Endothelial cell of umbilical vein (primary cell): ENCODE results near the gene FAM200A. TPM values are rescaled to one million over a fixed set of nuclear protein-coding genes. Genes with fewer than 3 reads are reported as not detected.
"Not testable (repeated sequence)": the region's sequence is repeated elsewhere in the genome, so short reads cannot be mapped to it uniquely, and the experiment has no call there.

Source experiments
- BruUV-seq: library from RNA; stranded (reverse); fragments of 400-500 nt; replicated peaks from 2 replicates; lab custom pipeline; 2021; lab: Mats Ljungman, UMichigan
- CTCF ChIA-PET: fragments of 300-600, 350-600 bp; sonication (Branson Sonifier 250); formaldehyde crosslinking; loops from one replicate; lab custom pipeline; 2021; ENCODE audit warnings: antibody characterized with exemption, inconsistent platforms; lab: Charles Lee
- POLR2A ChIA-PET: fragments of 300-600, 350-600 bp; sonication (Branson Sonifier 250); formaldehyde crosslinking; loops from one replicate; lab custom pipeline; 2021; ENCODE audit warnings: antibody characterized with exemption, inconsistent platforms; lab: Charles Lee
- DNase-seq: peaks from one replicate; pipeline ENCODE4 v3.0.0-alpha.2; 2011; ENCODE audit warnings: low read depth, low spot score
- FAIRE-seq: peaks from 2 replicates; lab custom pipeline; 2011; peaks lifted over from hg19 to GRCh38; lab: Jason Lieb, UNC
- H2AFZ ChIP-seq: 2 replicates; pipeline ENCODE4 v1.6.0; 2012; ENCODE audit warnings: low read depth, low read length, control low read depth, inconsistent platforms
- H3K27ac ChIP-seq: 2 replicates; pipeline ENCODE4 v1.5.1; 2011; ENCODE audit warnings: low read depth, mild to moderate bottlenecking, control low read depth, low read length, moderate library complexity; ENCODE audit not compliant: insufficient read depth
- H3K27me3 ChIP-seq, 2 experiments: 2 replicates each; pipeline versions ENCODE4 v1.6.0 to v1.6.1; 2011; ENCODE audit warnings: low read length in 2 of 2, mixed read lengths in 1 of 2; ENCODE audit not compliant: control insufficient read depth in 2 of 2, insufficient read depth in 2 of 2
- H3K36me3 ChIP-seq, 2 experiments: 2 replicates in 1 of 2; 3 replicates in 1 of 2; pipeline ENCODE4 v1.5.1; 2011; ENCODE audit warnings: low read length in 2 of 2, mild to moderate bottlenecking in 1 of 2, moderate library complexity in 1 of 2; ENCODE audit not compliant: control insufficient read depth in 2 of 2, insufficient read depth in 2 of 2; ENCODE audit errors: extremely low read depth in 1 of 2
- H3K4me1 ChIP-seq: 3 replicates; pipeline ENCODE4 v1.5.1; 2011; ENCODE audit warnings: mild to moderate bottlenecking, low read length; ENCODE audit not compliant: control insufficient read depth, insufficient read depth; ENCODE audit errors: extremely low read depth
- H3K4me2 ChIP-seq: 2 replicates; pipeline ENCODE4 v1.6.1; 2011; ENCODE audit warnings: low read length, control low read depth, mixed read lengths; ENCODE audit not compliant: insufficient read depth
- H3K4me3 ChIP-seq, 3 experiments: fragments of 200-600 bp in 1 of 3; sonication (generic), shearing (Covaris generic) in 1 of 3; replicated peaks in 1 of 3; 2 replicates each; pipeline ENCODE4 v1.5.1; 2011 to 2016; ENCODE audit warnings: control low read depth in 3 of 3, low read length in 3 of 3, mild to moderate bottlenecking in 2 of 3, inconsistent platforms in 1 of 3, low read depth in 1 of 3, moderate library complexity in 1 of 3; ENCODE audit not compliant: insufficient read depth in 1 of 3
- H3K79me2 ChIP-seq: 2 replicates; pipeline ENCODE4 v1.6.0; 2012; ENCODE audit warnings: low read length, inconsistent platforms; ENCODE audit not compliant: control insufficient read depth, insufficient read depth
- H3K9ac ChIP-seq: replicated peaks from 2 replicates; pipeline ENCODE3; 2011; ENCODE audit warnings: low read length, control low read depth; ENCODE audit not compliant: insufficient read depth; ENCODE audit errors: extremely low read depth
- H3K9me1 ChIP-seq: replicated peaks from 3 replicates; pipeline ENCODE4 v1.6.0; 2011; ENCODE audit warnings: mild to moderate bottlenecking, low read length; ENCODE audit not compliant: control insufficient read depth, insufficient read depth; ENCODE audit errors: extremely low read depth
- H3K9me3 ChIP-seq: replicated peaks from 2 replicates; pipeline ENCODE4 v1.5.1; 2012; ENCODE audit warnings: low read length, inconsistent platforms; ENCODE audit not compliant: control insufficient read depth, insufficient read depth
- H4K20me1 ChIP-seq: replicated peaks from 2 replicates; pipeline ENCODE3; 2011; ENCODE audit warnings: mild to moderate bottlenecking, low read length; ENCODE audit not compliant: control insufficient read depth, insufficient read depth; ENCODE audit errors: extremely low read depth
- CTCF ChIP-seq, 2 donors: IDR thresholded peaks; 1 replicate in 1 of 2; 2 replicates in 1 of 2; pipeline ENCODE4 v1.5.1; 2011; ENCODE audit warnings: low read length in 2 of 2, mild to moderate bottlenecking in 2 of 2, moderate library complexity in 2 of 2, control low read depth in 1 of 2, inconsistent platforms in 1 of 2, low read depth in 1 of 2; ENCODE audit not compliant: insufficient read depth in 1 of 2; ENCODE audit errors: extremely low read depth in 1 of 2
- EZH2 ChIP-seq: IDR thresholded peaks from 2 replicates; pipeline ENCODE4 v1.6.1; 2012; ENCODE audit warnings: borderline replicate concordance, low read depth, mild to moderate bottlenecking, moderate library complexity, low read length, inconsistent platforms; ENCODE audit not compliant: severe bottlenecking
- FOS ChIP-seq: IDR thresholded peaks from 2 replicates; pipeline ENCODE4 v1.6.1; 2011; ENCODE audit warnings: mild to moderate bottlenecking, low read length, moderate library complexity, borderline replicate concordance; ENCODE audit not compliant: insufficient read depth
- GATA2 ChIP-seq: IDR thresholded peaks from 2 replicates; pipeline ENCODE4 v1.7.0; 2011; ENCODE audit warnings: low read depth, mild to moderate bottlenecking, moderate library complexity, mixed read lengths, low read length; ENCODE audit not compliant: insufficient read length, insufficient read depth
- JUN ChIP-seq: IDR thresholded peaks from 2 replicates; pipeline ENCODE4 v1.6.1; 2011; ENCODE audit warnings: borderline replicate concordance, low read depth; ENCODE audit not compliant: insufficient read length, insufficient read depth
- MAX ChIP-seq: IDR thresholded peaks from 2 replicates; pipeline ENCODE4 v1.6.1; 2011; ENCODE audit not compliant: insufficient read depth, insufficient read length
- MYC ChIP-seq: IDR thresholded peaks from one replicate; pipeline ENCODE4 v1.6.1; 2011; ENCODE audit warnings: mild to moderate bottlenecking, low read depth, low read length
- POLR2A ChIP-seq: IDR thresholded peaks from 2 replicates; pipeline ENCODE4 v1.6.1; 2012; ENCODE audit warnings: low read depth, mild to moderate bottlenecking, control low read depth, low read length
- POLR2AphosphoS5 ChIP-seq: IDR thresholded peaks from 2 replicates; pipeline ENCODE4 v1.6.1; 2012; ENCODE audit warnings: low read depth, mild to moderate bottlenecking, control low read depth, low read length, moderate library complexity; ENCODE audit not compliant: insufficient read depth
- dilution Hi-C: fragments of 300-500 bp; cut with MboI; formaldehyde crosslinking; loops from one replicate; pipeline ENCODE4 v1.15.0; 2019; ENCODE audit warnings: low sequenced_read_pairs; ENCODE audit not compliant: extremely low pct_ligation_motif_present
- intact Hi-C: fragments of 100-400 bp; cut with micrococcal nuclease; formaldehyde crosslinking; loops from one replicate; pipeline ENCODE4 v1.10.0; 2022
- polyA plus RNA-seq, 4 experiments: library from polyadenylated mRNA; depleted of rRNA in 3 of 4; stranded (reverse) in 3 of 4; unstranded in 1 of 4; fragments of >200 nt; gene quantifications; 2 replicates each; pipeline versions ENCODE4 v1.2.1 to v1.2.3, GENCODE V29; 2011 to 2012; ENCODE audit warnings: missing spikeins in 1 of 4
- total RNA-seq: library from RNA; stranded (reverse); gene quantifications from 2 replicates; pipeline ENCODE4 v1.2.3, GENCODE V29; 2021

FAM200A gene
- total and polyA plus RNA-seq, 2 donors (not counting 3 experiments of a cell fraction or from before 2014, with no cell fraction given) = 2.1 to 3.6 TPM

GRCh38 chr7:99571768-99572167 lies 19.9 kb upstream of the FAM200A start:
- TF ChIP-seq MYC = no peak
- no peak for TF ChIP-seq GATA2
- TF ChIP-seq FOS = no peak
- no peak for TF ChIP-seq POLR2AphosphoS5
- no peak for TF ChIP-seq POLR2A
- TF ChIP-seq JUN = no peak
- TF ChIP-seq MAX = no peak
- no peak for TF ChIP-seq EZH2
- TF ChIP-seq CTCF (IDR thresholded peaks at IDR 0.05; ENCODE audit: extremely low read depth in 1 of 2, insufficient read depth in 1 of 2, low read depth in 1 of 2, low read length in 2 of 2) = no peak
- no peaks in the 10 kb centered on the region for H3K4me1 ChIP-seq

GRCh38 chr7:99568770-99569169 lies 16.9 kb upstream of the FAM200A start:
- dilution Hi-C loops, FAIRE-seq, H3K36me3 ChIP-seq, H3K4me2 ChIP-seq, H3K27me3 ChIP-seq, H2AFZ ChIP-seq, BruUV-seq, H3K9ac ChIP-seq, H3K27ac ChIP-seq, H3K4me1 ChIP-seq, H3K79me2 ChIP-seq, H4K20me1 ChIP-seq, CTCF ChIA-PET, H3K9me3 ChIP-seq, DNase-seq, H3K9me1 ChIP-seq, intact Hi-C loops, POLR2A ChIA-PET, H3K4me3 ChIP-seq: not testable (repeated sequence)

More at GRCh38 chr7:99571768-99572167, 19.9 kb upstream of the FAM200A start:
- Histone ChIP-seq H3K9ac (no peak overlapping the region), H3K4me3 (no peak overlapping the region), H4K20me1 (no peaks in the 10 kb centered on the region), H3K4me2 (no peak overlapping the region), H2AFZ (no peak overlapping the region), H3K27ac (no peak overlapping the region), H3K36me3 (peaks cover 0 to 2% of the 10 kb centered on the region in 2 experiments), H3K27me3 (no peaks in the 10 kb centered on the region), H3K9me3 (no peaks in the 10 kb centered on the region), H3K79me2 (no peaks in the 10 kb centered on the region), H3K9me1 (no peaks in the 10 kb centered on the region)
- dilution Hi-C loops = no loop called here
- BruUV-seq = no TSS peak
- DNase-seq (peak; percentile 12), FAIRE-seq (no peak)
- ChIA-PET CTCF (interaction anchor here (1.4 kb wide), 1 partner anchor 9 kb away, joined by 7 read pairs; no protein-coding TSS in a partner anchor), POLR2A (no interaction called here)
- intact Hi-C loops = no loop called here
